Occipital lobe (tissue), 2 donors: ENCODE measurements around the gene GALNT10. TPM values are rescaled to one million over a fixed set of nuclear protein-coding genes. Genes with fewer than 3 reads are reported as not detected.

Source experiments
- DNase-seq: peaks from one replicate; lab custom pipeline; 2025; lab: John Stamatoyannopoulos, UW
- total RNA-seq: library from RNA; depleted of rRNA; stranded (reverse); fragments of >200 nt; gene quantifications from one replicate; pipeline ENCODE4 v1.2.3, GENCODE V29; 2014

GALNT10 gene
- total RNA-seq, 1 donor from 2014 or later = 10.1 TPM

DNA sequence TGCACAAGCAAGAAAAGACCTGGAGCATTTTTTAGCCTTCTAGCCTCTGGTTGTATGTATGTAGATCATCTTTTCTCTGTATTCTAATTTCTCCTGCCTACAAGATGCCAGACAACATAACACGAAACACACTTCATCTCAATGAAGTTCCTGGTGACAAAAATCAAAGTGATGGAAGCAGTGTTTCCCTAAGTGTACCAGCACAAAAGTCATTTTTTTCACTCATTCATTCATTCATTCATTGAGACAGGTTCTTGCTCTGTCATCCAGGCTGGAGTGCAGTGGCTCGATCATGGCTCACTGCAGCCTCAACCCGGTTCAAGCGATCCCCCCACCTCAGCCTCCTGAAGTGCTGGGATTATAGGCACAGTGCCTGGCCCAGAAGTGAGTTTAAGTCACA, 183.7 kb downstream of the GALNT10 start:
- no peak for DNase-seq

DNA sequence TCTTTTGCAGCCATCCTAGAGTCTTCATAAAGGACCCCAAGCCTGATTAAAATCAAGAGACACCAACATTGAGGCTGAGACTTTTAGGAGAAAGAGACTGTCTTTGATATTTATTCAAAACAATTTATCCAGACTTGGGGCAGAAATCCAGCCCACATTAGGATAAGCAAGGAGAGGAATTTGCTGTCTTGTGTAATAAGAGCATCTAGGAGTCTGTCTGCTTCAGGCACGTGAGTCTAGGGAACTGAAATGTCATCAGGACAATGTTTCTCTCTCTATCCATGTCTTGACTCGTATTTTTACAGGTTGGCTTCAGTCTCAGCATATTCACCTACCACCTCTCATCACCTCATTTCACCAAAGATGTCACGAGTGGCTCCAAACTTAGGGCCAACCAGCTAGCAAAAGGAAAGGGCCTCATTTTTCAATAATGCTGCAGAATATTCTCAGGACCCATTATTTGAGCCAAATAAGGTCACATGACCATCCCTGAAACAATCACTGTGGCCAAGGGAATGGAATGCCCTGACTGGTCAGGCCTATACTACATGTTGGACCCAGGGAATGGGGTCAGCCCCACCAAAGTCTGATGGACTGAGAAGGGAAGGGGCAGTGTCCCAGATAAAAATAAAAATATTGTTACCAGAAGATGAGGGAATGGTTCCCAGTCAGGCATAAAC, 184.9 kb downstream of the GALNT10 start:
- DNase-seq = no peak

DNA sequence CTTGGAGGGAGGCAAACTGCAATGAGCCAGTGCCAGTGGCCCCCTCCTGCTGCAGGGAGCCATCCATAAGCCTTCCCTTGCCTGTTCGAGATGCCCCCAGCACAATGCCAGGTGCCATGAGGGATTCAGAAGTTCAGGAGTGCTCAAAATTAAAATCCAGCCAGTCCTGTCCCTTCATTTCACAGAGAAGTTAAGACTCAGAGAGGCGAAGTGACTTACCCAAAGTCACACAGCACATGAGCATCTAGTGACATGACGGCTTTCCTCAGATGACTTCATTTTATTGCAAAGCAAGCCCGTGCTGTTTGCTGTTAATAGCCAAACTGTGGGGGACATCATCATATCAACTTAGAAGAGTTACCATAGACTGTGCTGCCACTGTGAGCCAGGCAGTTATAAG, 185.9 kb downstream of the GALNT10 start:
- DNase-seq = no peak

DNA sequence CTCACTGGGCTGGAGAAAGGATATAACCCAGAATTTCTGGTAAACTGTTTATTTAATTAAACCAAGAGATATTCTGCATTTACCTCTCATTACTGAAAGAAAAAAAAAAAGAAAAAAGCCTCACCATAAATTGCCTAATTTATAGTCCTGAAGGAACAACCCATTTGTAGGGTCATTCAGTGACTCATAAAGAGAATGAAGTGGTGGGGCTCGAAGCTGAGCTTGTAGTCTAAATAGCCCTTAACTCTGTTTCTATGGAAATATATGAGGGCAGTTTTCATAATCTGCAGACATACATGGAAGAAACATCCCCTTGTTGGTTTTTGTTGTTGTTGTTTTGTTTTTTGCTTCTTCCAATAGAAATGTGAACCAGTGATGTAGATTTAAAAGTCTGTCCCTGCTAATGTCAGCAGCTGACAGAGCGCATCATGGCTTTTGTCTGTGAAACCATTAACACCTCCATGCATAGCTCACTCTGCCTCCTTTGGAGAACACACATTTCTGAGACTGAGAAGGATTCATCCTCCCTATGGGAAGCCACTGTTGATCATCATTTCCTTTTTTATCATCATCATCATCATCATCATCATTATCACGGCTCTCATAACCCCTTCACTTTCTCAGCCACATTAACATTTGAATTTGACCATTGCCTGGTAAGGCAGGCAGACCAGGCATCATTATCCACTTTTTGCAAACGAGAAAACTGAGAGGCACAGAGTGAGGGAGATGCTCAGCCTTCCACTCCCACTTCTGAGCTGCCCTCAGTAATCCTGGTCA, 187.4 kb downstream of the GALNT10 start:
- no peak for DNase-seq

DNA sequence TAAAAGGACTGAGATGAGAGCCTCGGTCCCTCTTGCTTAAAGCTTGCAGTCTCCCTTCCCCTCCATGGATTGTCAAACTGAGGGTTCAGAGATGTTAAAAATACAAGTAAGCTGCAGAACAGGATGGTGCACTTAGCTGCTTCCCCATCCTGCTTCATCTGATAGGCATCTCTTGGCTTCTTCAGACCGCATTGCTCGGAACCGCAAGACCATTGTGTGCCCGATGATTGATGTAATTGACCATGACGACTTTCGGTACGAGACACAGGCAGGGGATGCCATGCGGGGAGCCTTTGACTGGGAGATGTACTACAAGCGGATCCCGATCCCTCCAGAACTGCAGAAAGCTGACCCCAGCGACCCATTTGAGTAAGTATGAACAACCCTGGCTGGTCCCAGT, 189.7 kb downstream of the GALNT10 start:
- DNase-seq = no peak

DNA sequence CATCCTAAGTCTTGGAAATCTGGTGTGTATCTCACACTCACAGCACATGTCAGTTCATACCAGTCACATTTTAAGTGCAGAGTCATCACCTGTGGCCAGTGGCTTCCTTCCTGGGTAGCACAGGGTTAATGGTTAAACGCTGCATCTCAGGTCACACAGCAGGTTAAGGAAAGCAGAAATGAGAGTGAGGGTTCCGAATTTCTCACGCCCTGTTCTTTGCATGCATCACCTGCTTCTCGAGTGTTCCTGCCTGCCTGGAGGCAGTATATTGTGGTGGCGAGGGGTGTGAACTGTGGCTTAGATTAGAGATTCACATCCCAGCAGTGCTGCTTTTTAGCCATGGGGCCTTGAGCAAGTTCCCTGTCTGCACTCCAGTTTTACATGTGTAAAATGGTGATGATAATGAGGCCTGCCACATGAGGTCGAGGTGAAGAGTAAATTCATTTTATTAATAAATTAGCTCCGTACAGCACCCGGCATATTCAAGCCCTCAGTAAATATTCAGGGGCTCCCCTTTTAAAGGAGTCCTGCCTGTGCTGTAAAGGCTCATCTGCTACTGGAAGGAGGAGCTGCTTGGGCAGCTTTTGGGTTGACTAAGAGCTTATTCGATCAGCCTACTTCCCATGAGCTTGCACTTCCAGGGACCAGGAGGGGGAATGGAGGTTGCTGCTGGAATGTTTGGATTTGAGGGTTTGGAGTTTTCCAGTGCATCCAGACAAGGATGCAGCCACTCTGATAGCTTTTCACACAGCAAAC, 194.1 kb downstream of the GALNT10 start:
- no peak for DNase-seq

DNA sequence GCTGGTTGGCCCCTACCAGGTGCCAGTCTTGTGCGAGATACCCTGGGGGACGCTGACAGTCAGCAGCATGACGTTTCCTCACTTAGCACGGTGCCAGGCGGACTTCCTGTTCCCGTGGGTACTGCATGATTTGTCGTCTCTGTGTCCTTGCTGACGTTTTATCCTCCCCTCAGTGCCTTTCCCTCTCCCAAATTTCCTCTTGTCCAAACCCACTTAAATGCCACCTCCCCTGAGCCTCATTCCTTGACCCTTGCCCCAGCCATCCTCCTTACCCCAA, 194.6 kb downstream of the GALNT10 start:
- no peak for DNase-seq

DNA sequence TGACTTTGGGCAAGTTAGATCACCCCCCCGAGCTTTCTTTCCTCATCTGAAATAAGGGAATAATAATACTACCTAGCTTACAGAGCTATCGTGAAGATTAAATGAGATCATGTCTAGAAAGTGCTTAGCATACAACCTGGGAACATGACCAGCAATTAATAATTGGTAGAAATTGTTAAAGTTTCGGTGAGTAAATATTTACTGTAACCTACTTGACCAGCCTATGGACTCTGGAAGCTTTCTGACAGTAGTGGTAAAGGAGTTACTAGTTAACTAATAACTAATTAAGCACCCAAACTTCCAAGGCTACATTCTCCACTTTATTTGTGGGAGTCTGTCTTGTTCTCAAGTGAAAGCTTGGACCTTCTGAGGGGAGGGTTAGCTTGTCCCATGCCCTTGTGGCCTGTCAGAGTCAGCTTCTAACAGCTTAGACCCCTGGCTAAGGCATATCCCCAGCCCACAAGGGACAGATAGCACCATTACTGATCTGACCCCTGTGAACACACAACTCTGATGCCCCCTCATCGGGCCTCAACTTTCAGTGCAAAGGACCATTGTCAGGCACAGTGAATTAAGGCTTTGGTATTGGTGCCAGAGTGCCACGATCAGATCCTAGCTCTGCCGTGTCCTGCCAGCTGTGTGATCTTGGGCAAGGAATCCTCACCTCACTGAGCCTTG, 196.6 kb downstream of the GALNT10 start:
- DNase-seq = no peak

DNA sequence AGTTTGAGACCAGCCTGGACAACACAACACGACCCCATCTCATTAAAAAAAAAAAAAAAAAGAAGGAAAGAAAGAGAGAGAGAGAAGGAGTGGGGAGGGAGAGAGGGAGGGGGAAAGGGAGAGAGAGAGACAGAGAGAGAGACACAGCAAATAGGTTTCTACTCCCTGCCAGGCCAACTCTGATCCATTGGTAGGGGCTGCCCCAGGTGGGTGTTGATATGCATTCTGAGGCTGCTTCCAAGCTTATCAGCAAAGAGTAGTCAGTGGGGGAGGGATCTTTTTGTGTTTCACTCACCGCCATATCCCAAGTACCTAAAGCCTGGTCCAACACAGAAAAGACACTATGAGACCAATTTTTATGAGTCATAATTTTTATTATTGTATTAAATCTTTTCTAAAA, 198.3 kb downstream of the GALNT10 start:
- no peak for DNase-seq

DNA sequence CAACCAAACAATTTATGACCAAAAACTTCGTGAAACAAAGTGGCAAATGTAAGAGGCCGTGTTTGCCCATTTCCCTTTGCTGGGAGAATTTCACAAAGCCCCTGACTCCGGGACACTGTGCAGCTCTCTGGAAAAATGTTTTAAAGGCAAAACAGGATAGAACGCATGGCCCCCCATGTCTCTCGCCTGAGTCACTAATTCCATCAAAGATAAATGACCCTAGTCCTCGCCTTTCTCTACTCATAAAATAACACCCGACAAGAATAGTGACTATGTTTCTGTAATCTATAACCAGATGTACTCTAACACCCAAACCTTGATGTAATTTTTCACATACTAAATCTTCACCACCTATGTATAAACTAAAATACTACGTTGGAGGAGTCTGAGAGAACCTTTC, 199.6 kb downstream of the GALNT10 start:
- DNase-seq = no peak

DNA sequence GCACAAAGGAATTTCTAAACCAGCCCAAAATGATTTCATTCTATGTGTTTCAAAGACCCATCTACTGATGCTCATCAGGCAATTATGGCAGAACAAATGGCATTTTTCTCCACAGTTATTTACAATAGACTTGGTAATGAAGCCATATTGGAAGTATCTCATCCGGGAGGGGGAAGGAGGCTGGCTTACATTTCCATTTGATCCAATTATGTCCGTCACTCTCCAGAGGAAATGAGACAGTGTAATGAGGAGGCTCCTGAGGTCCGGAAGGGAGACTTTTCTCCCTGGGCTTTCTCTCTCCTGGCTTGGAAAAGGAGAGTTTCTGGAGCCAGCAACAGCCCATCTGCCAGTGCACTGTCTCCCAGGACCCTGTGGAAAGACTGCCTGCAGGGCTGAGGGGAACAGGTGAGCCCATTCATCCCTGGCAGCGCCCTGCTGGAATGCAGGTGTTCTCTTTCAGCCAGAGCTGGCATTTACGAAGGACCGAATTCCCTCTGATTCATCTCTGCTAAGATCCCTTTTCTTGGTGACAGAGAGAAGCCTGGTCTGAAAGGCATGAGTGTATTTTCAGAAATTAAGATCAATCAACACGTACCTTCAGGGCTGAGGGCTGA, 200.3 kb downstream of the GALNT10 start:
- DNase-seq = no peak

DNA sequence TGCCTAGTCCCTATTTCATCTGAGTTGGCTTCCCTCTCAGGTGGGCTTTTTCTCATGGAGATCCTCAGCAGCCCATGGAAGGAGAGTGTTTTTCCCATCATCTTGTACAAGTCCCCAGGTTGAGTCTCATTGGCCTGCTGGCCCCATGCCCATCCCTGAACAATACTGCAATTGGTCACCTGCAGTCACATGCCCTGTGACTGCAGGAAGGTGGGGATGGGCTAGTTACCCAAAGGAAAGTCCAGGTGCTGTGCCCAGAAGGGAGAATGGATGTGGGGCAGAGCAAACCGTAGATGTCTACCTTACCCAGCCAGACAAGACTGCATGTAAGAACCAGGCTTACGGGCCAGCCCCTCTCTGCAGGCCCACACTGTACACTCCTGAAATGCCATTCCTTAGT, 201.3 kb downstream of the GALNT10 start:
- no peak for DNase-seq

DNA sequence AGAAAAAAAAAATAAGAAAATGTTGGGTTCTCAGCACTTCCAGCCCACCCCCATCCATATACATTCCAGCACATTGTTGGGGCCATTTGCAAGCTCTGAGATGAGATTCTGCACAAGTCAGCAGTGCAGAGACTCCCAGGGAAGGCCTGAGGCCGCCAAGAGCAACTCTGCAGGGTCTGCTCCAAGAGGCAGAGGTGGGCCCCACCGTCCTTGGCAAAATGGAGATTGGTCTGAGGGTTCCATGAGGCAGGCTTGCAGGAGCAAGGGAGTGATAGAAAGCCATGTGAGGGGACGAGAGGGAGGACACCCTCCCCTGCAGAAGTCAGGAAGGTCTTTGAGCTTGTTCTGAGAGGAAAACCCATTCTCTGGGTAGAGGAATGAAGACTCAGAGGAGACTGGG, 203.3 kb downstream of the GALNT10 start:
- no peak for DNase-seq

DNA sequence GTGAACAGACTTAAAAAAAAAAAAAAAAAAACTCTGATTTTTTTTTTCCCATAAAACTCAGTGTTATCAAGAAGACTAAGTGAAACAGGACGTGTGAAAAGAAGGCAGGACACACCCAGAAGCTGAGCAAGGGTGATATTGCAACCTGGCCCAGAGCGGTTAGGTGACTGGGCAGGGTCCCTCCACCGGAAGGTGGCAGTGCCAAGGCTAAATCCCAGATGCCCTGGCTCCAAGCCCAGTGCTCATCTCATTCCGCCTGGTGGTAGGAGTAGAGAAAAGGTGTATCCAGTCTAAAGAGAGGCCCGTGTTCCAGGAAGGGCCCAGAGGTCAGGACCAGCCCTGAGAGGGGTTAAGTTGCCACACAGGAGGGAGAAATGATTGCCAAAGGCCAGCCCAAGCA, 203.8 kb downstream of the GALNT10 start:
- DNase-seq = no peak

DNA sequence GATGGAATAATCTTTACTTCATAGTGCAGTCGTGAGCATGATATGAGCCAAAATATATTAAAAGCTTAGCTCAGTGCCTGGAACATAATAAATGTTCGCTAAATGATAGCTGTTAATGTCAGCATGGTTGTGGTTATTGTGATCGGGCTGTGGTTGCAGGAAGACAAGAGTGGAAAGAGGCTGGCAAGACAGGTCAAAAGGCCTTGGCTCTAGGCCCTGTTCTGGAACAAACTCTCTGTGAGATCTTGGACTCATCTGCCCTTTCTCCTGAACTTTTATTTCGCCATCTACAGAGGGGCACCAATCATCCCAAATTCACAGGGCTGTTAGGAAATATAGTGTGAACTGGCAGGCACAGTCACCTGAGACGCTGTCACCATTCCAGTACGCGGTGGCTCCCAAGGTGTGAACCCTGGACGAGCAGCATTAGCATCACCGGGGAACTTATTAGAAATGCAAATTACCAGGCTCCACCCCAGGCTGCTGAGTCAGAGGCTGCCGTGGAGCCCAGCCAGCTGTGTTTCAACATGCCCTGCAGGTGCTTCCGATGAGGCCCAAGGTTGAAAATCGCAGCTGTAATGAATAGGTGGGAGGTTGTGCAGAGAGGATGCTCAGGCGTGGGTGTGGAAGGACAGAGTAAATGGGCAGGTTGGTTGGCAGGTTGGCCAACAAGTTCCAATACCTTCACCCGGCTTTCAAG, 205.0 kb downstream of the GALNT10 start:
- DNase-seq = no peak

DNA sequence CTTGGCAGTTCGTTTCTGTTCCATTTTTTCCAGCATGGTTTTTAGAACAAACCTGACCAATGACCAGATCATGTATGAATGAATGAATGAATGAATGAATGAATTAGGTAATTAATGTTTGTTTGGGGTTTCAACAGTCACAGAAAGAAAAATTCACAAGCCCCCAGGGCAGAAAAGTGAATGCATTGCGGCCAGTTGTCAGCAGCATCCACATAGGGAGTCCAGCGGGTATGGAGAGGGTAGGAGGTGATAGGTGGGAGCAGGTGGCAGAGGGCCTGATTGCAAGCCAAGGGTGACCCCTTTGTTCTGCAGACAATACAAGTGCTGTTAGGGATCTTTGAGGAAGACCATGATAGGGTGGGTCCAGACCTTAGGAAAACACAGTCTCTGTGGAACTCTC, 205.6 kb downstream of the GALNT10 start:
- no peak for DNase-seq

DNA sequence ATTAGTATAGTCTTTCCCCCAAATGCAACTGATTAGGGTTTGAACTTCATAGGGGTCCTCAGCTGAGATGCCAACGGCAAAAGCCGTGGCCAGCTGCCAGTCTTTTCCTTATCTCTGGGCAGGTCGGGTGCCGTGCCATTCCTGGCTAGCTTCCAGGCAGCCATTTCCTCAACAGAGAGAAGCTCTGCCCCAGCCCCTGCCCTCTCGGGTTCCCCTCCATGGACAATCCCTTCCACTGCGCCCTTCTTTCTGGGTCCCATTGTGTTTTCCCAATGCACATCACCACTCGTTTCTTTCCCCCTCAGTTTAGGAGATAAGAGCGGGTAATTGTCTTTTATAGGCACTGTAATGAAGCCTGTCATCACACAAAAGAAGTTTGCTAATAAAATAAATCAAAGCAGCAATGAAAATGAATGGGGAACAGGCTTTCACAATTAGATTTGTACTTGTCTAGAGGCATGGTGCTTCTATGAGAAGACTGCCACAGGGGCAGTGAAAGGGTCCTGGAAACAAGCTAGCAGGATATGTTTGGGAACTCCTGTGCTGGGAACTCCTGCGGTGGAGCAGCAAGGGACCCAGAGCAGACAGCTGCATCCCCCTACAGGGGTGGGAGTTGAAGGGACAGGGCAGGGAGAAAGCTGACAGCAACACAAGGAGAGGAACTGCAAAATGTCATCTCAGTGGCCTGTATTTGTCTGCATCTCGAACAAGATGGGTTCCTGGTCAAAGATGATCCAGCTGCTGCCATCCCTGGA, 207.3 kb downstream of the GALNT10 start:
- DNase-seq = no peak

DNA sequence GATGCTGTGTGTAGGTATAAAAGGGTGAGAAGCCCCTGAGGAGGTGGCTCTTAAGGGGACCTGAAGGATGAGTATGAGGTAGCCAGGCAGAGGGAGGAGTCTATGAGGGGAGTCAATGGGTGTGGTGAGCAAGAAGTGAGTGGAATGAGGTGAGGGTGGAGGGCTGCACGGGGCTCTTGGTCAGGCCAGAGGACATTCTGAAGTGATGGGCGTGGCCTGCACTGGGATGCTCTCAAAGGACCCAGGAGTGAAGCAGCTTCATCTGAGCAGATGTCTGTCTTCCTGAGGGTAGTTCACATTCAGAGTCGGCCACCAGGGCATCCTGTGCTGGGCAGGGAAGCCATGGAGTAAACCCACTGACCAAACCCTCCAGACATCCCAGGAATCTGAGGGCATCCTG, 210.1 kb downstream of the GALNT10 start:
- no peak for DNase-seq

DNA sequence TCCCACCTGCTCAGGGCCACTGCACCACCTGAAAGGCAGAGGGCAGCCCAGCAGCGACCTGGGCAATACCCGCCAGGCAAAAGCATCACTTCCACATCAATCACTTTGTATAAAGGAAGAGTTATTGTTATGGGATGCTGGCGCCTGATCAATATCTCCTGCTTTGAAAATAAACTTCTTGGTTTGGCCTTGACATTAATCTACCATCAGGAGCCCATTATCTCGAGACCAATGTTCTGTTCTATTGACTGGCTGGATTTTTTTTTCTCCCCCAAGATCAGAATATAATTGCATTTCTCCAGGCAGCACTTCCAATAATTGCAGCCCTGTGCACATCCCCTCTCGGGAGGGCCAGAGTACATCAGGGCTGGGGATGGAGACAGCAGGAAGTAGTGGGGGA, 210.8 kb downstream of the GALNT10 start:
- DNase-seq = no peak

DNA sequence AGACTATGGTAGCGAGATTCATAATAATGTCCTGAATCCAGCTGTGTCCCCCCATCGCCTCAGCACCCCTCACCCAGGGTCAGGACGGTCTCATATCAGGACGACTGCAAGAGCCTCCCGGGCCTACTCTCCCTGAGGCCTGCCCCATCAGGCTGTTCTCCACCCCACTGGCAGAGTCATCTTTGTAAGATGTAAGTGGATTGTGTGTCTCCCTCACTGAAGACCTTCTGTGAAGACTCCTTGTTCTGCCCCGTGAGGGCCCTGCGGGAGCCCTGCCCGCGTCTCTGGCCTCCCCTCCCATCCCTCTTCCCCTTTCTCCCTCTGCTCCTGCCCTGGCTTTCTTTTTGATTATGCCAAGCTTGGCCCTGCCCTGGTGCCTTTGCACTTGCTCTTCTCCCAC, 211.4 kb downstream of the GALNT10 start:
- DNase-seq = no peak
